Spleen (tissue), 11 donors: ENCODE data around the gene CCND3. TPM values are rescaled to one million over a fixed set of nuclear protein-coding genes. Genes with fewer than 3 reads are reported as not detected.

Source experiments
- DNase-seq: peaks from one replicate; pipeline ENCODE4 v3.0.0-alpha.2; 2020
- H3K27ac ChIP-seq, 8 donors: fragments of 200-600 bp; sonication (generic) in 7 of 8; 1 replicate in 4 of 8; 2 replicates in 4 of 8; pipeline versions ENCODE4 v1.5.0 to v1.8.0; 2016 to 2021; ENCODE audit warnings: inconsistent platforms in 4 of 8, mild to moderate bottlenecking in 4 of 8, moderate library complexity in 1 of 8
- H3K27me3 ChIP-seq, 7 donors: fragments of 200-600 bp; sonication (generic) in 6 of 7; replicated peaks in 1 of 7; 1 replicate in 4 of 7; 2 replicates in 3 of 7; pipeline versions ENCODE4 v1.5.0 to v1.8.0; 2016 to 2021; ENCODE audit warnings: inconsistent platforms in 3 of 7, mild to moderate bottlenecking in 1 of 7
- H3K36me3 ChIP-seq, 6 donors: fragments of 200-600 bp; sonication (generic) in 5 of 6; 1 replicate in 4 of 6; 2 replicates in 2 of 6; pipeline versions ENCODE4 v1.5.0 to v1.8.0; 2016 to 2021; ENCODE audit warnings: inconsistent platforms in 2 of 6
- H3K4me1 ChIP-seq, 6 donors: fragments of 200-600 bp; sonication (generic) in 5 of 6; 1 replicate in 3 of 6; 2 replicates in 3 of 6; pipeline versions ENCODE4 v1.5.0 to v1.8.0; 2016 to 2021; ENCODE audit warnings: inconsistent platforms in 3 of 6
- H3K4me3 ChIP-seq, 8 donors: fragments of 200-600 bp; sonication (generic) in 7 of 8; 1 replicate in 4 of 8; 2 replicates in 4 of 8; pipeline versions ENCODE4 v1.5.0 to v1.8.0; 2016 to 2021; ENCODE audit warnings: inconsistent platforms in 4 of 8, mild to moderate bottlenecking in 4 of 8, moderate library complexity in 2 of 8
- H3K9me3 ChIP-seq, 8 donors: fragments of 200-600 bp; sonication (generic) in 7 of 8; 1 replicate in 4 of 8; 2 replicates in 4 of 8; pipeline versions ENCODE4 v1.5.0 to v1.8.0; 2016 to 2021; ENCODE audit warnings: inconsistent platforms in 4 of 8
- POLR2A ChIP-seq, 3 donors: fragments of 450-650 bp; IDR thresholded peaks; one replicate each; pipeline ENCODE4 v1.5.1; 2017; ENCODE audit warnings: antibody characterized with exemption in 3 of 3, mild to moderate bottlenecking in 1 of 3
- POLR2AphosphoS5 ChIP-seq, 3 donors: sonication (generic); formaldehyde crosslinking; IDR thresholded peaks; one replicate each; pipeline ENCODE4 v1.5.1; 2017; ENCODE audit warnings: antibody characterized with exemption in 3 of 3
- WGBS, 5 donors: extraction: QIAGEN DNeasy Blood & Tissue Kit in 3 of 5; methylation state at CpG; one replicate each; pipeline versions ENCODE4 v1.1.5 to v1.1.7; 2013 to 2018; 5-methylcytosine and 5-hydroxymethylcytosine counted together
- intact Hi-C: fragments of 100-400 bp; cut with DNase I; formaldehyde crosslinking; loops from one replicate; pipeline ENCODE4 v1.15.0; 2023; ENCODE audit warnings: low total_unique reads
- polyA plus RNA-seq, 3 donors: library from polyadenylated mRNA; stranded (reverse); fragments of 200-250 nt; gene quantifications; one replicate each; pipeline ENCODE4 v1.2.1, GENCODE V29; 2013
- total RNA-seq, 7 donors: library from RNA; depleted of rRNA in 3 of 7; stranded (reverse); fragments of >200 nt in 3 of 7; fragmentation: NEBNext Ultra II Directional in 4 of 7; extraction: Animal tissue kit (Norgen Biotek cat#: 25700) in 4 of 7; gene quantifications; one replicate each; pipeline versions ENCODE4 v1.1.0 to v1.2.1, GENCODE V29; 2016 to 2021
- TF ChIP-seq, protein P1 (sequence below), 11 experiments: fragments of 200-600 bp in 7 of 11; fragments of 450-650 bp in 4 of 11; sonication (generic) in 4 of 11; IDR thresholded peaks in 8 of 11; conservative IDR thresholded peaks in 3 of 11; 1 replicate in 7 of 11; 2 replicates in 4 of 11; pipeline versions ENCODE4 v1.4.0 to v1.8.0; 2016 to 2021; ENCODE audit warnings: antibody characterized with exemption in 11 of 11, inconsistent platforms in 4 of 11, mild to moderate bottlenecking in 1 of 11
- donor health status: healthy with polysubstance abuse.
- donor health status: DM: no; HTN: no; CAD: no; lungs with moderate emphysema.
- donor health status: DM: no; HTN: no; CAD: no.
- donor health status: Bipolar disorder and iron deficiency.
- donor health status: healthy.
- donor health status: DM: no; HTN: no; CAD: no.
- donor health status: DM: yes; HTN: yes; CAD: no.

The CCND3 gene
- total and polyA plus RNA-seq, 10 donors, result 115 to 531 (median 232) TPM

DNA sequence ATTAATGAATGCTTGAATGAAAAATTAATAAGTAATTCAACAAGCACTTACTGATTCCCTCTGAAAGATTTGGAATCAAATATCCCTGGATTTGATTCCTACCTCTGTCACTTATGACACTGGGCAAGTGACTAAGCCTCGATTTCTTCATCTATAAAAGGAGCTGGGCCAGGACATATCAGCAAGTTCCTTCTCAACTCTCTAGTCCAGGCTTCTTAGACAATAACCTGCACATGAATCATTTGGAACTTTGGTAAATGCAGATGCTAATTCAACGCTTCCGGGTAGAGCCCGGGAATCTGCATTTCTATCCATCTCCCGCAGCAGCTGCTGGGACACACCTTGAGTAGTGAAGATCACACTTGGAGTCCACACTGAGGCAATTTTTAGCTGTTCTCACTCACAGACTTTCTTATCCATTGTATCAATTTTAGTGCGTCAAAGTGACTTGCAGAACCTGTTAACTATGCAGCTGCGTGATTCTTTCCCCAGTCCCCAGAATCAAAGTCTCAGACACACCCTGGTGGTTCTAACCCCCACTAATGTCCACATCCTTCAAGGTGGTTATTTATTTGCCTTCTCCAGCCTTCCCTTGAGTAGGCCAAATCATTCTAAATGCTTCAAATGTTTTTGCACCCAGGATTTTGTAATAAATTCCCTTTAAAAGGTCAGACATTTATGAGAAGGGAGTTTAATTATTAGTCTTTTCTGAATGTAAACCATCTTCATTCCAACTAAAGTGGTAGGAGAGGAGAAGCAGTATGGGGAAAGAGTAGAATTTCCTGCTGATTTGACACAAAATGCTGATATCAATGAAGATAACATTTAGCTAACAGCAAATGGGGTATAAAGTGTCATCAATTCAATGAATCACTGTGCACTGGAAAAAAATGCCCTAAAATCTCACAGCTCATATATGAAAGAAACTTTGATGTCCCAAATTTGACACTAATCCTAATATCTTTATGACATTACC lies 26.0 kb upstream of the CCND3 start:
- intact Hi-C loops, result no loop called here
- Histone ChIP-seq H3K27me3 (no peaks in the 10 kb centered on the region), H3K36me3 (peaks cover 0 to 90% (median 4%) of the 10 kb centered on the region in 6 donors), H3K4me1 (peaks cover 17 to 100% (median 48%) of the 10 kb centered on the region in 6 donors), H3K27ac (no peak overlapping the region), H3K9me3 (no peaks in the 10 kb centered on the region), H3K4me3 (no peak overlapping the region)
- WGBS, 5 donors, result 88 to 93% (median 90%) methylated on average over 7 of the region's 7 CpGs
- no peak for DNase-seq
- TF ChIP-seq POLR2AphosphoS5 (IDR thresholded peaks at IDR 0.05), result no peak

DNA sequence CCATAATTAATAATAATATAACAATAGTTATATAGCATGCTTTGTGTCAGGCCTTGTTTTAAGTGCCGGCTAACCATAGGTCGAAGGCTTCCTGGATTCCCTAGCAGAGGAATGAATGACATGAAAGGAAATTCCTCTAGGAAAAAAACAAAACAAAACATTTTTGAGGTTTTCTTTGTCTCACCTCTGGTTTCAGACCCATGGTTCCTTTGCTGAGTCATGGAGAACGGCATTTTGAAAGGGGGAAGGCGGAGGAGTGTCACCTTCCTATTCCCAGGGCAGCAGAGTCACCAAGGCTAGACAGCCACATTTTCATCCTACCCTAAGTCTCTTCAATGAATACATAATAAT lies 25.3 kb upstream of the CCND3 start:
- H3K4me1 ChIP-seq, result peaks cover 17 to 100% (median 48%) of the 10 kb centered on the region in 6 donors
- no peak for TF ChIP-seq POLR2AphosphoS5 (IDR thresholded peaks at IDR 0.05)
- TF ChIP-seq POLR2A (IDR thresholded peaks at IDR 0.05), result no peak
- TF ChIP-seq, protein P1, sequence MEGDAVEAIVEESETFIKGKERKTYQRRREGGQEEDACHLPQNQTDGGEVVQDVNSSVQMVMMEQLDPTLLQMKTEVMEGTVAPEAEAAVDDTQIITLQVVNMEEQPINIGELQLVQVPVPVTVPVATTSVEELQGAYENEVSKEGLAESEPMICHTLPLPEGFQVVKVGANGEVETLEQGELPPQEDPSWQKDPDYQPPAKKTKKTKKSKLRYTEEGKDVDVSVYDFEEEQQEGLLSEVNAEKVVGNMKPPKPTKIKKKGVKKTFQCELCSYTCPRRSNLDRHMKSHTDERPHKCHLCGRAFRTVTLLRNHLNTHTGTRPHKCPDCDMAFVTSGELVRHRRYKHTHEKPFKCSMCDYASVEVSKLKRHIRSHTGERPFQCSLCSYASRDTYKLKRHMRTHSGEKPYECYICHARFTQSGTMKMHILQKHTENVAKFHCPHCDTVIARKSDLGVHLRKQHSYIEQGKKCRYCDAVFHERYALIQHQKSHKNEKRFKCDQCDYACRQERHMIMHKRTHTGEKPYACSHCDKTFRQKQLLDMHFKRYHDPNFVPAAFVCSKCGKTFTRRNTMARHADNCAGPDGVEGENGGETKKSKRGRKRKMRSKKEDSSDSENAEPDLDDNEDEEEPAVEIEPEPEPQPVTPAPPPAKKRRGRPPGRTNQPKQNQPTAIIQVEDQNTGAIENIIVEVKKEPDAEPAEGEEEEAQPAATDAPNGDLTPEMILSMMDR (IDR thresholded peaks at IDR 0.05 in 8 of 11, conservative IDR thresholded peaks at IDR 0.05 in 3 of 11), result no peak
- H3K27me3 ChIP-seq, result no peaks in the 10 kb centered on the region
- H3K9me3 ChIP-seq, result no peaks in the 10 kb centered on the region
- H3K4me3 ChIP-seq, result no peak overlapping the region
- no peak for DNase-seq
- no peak overlapping the region for H3K27ac ChIP-seq
- intact Hi-C loops, result no loop called here
- peaks cover 0 to 92% (median 4%) of the 10 kb centered on the region in 6 donors for H3K36me3 ChIP-seq
- WGBS, 5 donors, result 53 to 69% (median 63%) methylated on average over 4 of the region's 4 CpGs

DNA sequence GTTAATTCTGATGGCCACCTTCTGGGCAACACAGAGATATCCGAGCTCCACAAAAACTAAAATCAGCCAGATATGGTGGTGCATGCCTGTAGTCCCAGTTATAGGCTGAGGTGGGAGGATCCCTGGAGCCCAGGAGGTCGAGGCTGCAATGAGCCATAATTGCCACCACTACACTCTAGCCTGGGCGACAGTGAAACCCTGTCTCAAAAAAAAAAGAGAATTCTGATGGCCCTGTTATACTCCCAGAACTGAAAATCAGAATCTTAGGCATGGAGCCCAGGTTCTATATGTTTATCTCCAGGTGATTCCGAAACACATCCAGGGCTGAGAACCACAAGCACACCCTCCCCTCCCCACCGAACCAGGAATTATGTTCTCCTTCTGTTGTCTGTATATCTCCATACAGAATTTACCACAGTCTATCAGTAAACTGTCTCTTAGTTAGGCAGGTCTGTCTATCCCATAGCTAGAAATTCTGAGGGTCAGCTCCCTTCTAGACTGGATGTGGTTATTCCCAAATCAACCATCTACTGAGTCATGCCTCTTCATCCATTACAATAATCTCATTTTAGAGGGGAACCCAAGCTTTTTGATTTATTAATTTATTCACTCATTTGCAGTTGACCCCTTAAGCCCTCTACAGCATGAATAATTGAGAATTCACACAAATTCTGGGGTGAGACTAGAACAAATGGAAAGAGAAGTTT lies 24.8 kb upstream of the CCND3 start:
- no peak overlapping the region for H3K4me3 ChIP-seq
- H3K27ac ChIP-seq, result no peak overlapping the region
- 71 to 95% (median 74%) methylated on average over 4 to 5 of the region's 5 CpGs for WGBS, 5 donors
- H3K4me1 ChIP-seq, result peaks cover 16 to 100% (median 52%) of the 10 kb centered on the region in 6 donors
- intact Hi-C loops, result no loop called here
- H3K9me3 ChIP-seq, result no peaks in the 10 kb centered on the region
- H3K36me3 ChIP-seq, result peaks cover 0 to 94% (median 4%) of the 10 kb centered on the region in 6 donors
- DNase-seq, result no peak
- no peaks in the 10 kb centered on the region for H3K27me3 ChIP-seq
- TF ChIP-seq, protein P1 (IDR thresholded peaks at IDR 0.05 in 8 of 11, conservative IDR thresholded peaks at IDR 0.05 in 3 of 11), result no peak
- TF ChIP-seq POLR2A (IDR thresholded peaks at IDR 0.05) (no peak), POLR2AphosphoS5 (IDR thresholded peaks at IDR 0.05) (no peak)

DNA sequence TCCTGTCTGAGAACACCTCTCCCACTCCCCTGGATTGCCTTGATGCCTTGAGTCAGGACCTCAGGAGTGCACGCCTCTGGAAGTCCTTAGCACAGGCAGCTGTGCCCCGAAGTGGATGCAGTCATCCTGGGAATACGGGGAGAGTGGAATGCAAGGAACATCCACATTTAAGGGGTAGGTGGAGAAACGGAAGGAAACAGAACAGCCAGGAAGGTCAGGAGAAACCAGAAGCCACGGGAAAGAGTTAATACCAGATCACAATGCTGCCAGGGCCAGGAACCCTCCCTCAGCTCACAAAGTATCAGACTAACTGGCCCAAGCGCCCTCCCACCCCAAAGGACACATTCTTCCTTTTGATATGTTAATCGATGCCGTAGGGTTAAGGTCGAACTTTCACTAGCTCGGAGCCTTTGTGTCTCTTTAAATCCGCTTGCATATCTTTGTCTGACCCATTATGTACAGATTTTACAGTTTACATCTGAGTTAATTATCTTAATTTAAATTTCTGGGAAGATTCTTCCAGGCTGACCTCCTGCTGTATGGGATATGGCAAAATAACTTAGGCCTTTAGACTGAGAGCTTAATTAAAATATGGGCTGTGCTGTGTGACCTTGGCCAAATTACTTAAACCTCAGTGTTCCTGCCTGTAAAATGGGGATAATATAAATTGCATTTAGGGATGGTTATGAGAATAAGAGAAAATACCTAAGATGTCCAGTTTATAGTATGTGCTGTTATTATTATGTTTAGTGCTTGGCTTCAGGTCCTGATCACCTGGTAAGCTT lies 24.0 kb upstream of the CCND3 start:
- Histone ChIP-seq H3K4me3 (no peak overlapping the region), H3K27me3 (no peaks in the 10 kb centered on the region), H3K4me1 (peaks cover 9 to 100% (median 52%) of the 10 kb centered on the region in 6 donors), H3K27ac (no peak overlapping the region), H3K36me3 (peaks cover 0 to 94% (median 4%) of the 10 kb centered on the region in 6 donors), H3K9me3 (no peaks in the 10 kb centered on the region)
- TF ChIP-seq POLR2A (IDR thresholded peaks at IDR 0.05), result no peak
- TF ChIP-seq POLR2AphosphoS5 (IDR thresholded peaks at IDR 0.05), result peak in 2 of 3 donors; percentile 28 to 47
- DNase-seq, result no peak
- WGBS, 5 donors, result 59 to 72% (median 70%) methylated on average over 11 of the region's 11 CpGs
- intact Hi-C loops, result no loop called here
